ENCODE measurements around the gene POLR1B.

GRCh38 chr2:112520234-112520783 is 22.0 kb upstream of the POLR1B start:
- no peak for TF ChIP-seq CTCF (IDR thresholded peaks at IDR 0.05)
- no peak for TF ChIP-seq POLR2A (IDR thresholded peaks at IDR 0.05)

All from testis (tissue), 2 donors.